ENCODE results near the gene ANKRD2.
"Not testable (repeated sequence)": the region's sequence is repeated elsewhere in the genome, so short reads cannot be mapped to it uniquely, and the experiment has no call there.

The ANKRD2 gene

GRCh38 chr10:97550336-97551149, 22.0 kb upstream of the ANKRD2 start:
- peak overlapping the region; percentile 88 for H3K27ac ChIP-seq
- ChIA-PET POLR2A (ENCODE audit: low non-redundant PET) (no interaction called here), CTCF (interaction anchor here (0.7 kb wide), 1 partner anchor 29 kb away, joined by 5 read pairs; no protein-coding TSS in a partner anchor)
- DNase-seq (ENCODE audit: low spot score), result no peak
- TF ChIP-seq CTCF (conservative IDR thresholded peaks at IDR 0.05; ENCODE audit: low read depth), result no peak

- TF ChIP-seq CTCF (conservative IDR thresholded peaks at IDR 0.05; ENCODE audit: low read depth), result no peak
- ChIA-PET POLR2A (ENCODE audit: low non-redundant PET) (no interaction called here), CTCF (interaction anchor here (0.7 to 0.8 kb wide), 4 partner anchors 16 to 326 kb away, joined by 5 to 7 read pairs (median 6); no protein-coding TSS in a partner anchor)
- DNase-seq (ENCODE audit: low spot score), result no peak
- H3K27ac ChIP-seq, result peak overlapping the region; percentile 88
Measured at GRCh38 chr10:97551271-97551670, 21.3 kb upstream of the ANKRD2 start.

- H3K27ac ChIP-seq, result peak overlapping the region; percentile 60
- POLR2A ChIA-PET (ENCODE audit: low non-redundant PET), result no interaction called here
- DNase-seq (ENCODE audit: low spot score), result peak; percentile 77
- CTCF ChIA-PET, result interaction anchor here (0.5 to 3.0 kb wide), 23 partner anchors 8 to 97 kb away, joined by 3 to 30 read pairs (median 4); partner anchors contain the start of gene ANKRD2
- TF ChIP-seq CTCF (conservative IDR thresholded peaks at IDR 0.05; ENCODE audit: low read depth), result peak; percentile 91
Measured at GRCh38 chr10:97553575-97554031, 19.0 kb upstream of the ANKRD2 start.

- CTCF ChIA-PET, result interaction anchor here (0.8 to 3.0 kb wide), 15 partner anchors 9 to 90 kb away, joined by 3 to 30 read pairs (median 4); partner anchors contain the start of gene ANKRD2
- DNase-seq (ENCODE audit: low spot score); H3K27ac ChIP-seq; POLR2A ChIA-PET (ENCODE audit: low non-redundant PET): not testable (repeated sequence)
Measured at GRCh38 chr10:97554336-97554735, 18.2 kb upstream of the ANKRD2 start.

GRCh38 chr10:97555541-97555940, 17.0 kb upstream of the ANKRD2 start:
- H3K27ac ChIP-seq; POLR2A ChIA-PET (ENCODE audit: low non-redundant PET); DNase-seq (ENCODE audit: low spot score): not testable (repeated sequence)
- CTCF ChIA-PET, result interaction anchor here (0.6 to 3.0 kb wide), 3 partner anchors 16 to 57 kb away, joined by 3 to 30 read pairs (median 9); partner anchors contain the start of gene ANKRD2

GRCh38 chr10:97560731-97561381, 11.7 kb upstream of the ANKRD2 start:
- POLR2A ChIA-PET (ENCODE audit: low non-redundant PET); DNase-seq (ENCODE audit: low spot score): not testable (repeated sequence)
- CTCF ChIA-PET, result interaction anchor here (0.6 kb wide), 1 partner anchor 60 kb away, joined by 3 read pairs; no protein-coding TSS in a partner anchor
- H3K27ac ChIP-seq, result 0 out of 2 replicates have a peak overlapping the region, but pooled peaks have one; percentile 26

- POLR2A ChIA-PET (ENCODE audit: low non-redundant PET); CTCF ChIA-PET; DNase-seq (ENCODE audit: low spot score): not testable (repeated sequence)
- 0 out of 2 replicates have a peak overlapping the region, but pooled peaks have one; percentile 26 for H3K27ac ChIP-seq
Measured at GRCh38 chr10:97561386-97562077, 11.0 kb upstream of the ANKRD2 start.

GRCh38 chr10:97562329-97562728, 10.2 kb upstream of the ANKRD2 start:
- H3K27ac ChIP-seq; CTCF ChIA-PET; POLR2A ChIA-PET (ENCODE audit: low non-redundant PET); DNase-seq (ENCODE audit: low spot score): not testable (repeated sequence)
